ENCODE data around the gene CD8B2.

Gene CD8B2

DNA sequence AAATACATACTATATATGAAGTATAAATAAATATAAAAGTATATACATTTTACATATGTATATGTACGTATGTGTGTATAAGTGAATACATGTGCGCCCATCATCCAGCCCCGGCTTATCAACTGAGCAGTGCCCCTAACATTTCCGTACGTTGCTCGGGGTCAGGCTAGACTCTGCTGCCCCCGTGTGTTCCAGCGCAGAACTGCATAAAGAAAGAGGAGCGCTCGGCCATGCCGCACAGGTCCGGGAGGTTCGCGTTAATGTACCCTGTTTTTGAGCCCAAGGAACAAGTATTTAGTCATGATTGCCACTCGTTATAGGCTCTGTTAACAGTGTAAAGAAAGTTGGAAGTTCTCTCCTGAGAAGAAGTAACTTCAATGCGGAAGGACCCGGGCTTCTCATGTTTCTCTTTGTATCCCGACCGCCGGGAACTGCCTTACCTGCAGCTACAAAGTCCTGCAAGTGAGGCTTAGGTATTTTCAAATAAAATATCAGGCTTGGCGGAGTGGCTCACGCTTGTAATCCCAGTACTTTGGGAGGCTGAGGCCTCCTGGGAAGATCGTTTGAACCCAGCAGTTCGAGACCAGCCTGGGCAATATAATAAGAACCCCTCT is 55.7 kb downstream of the CD8B2 start:
- H3K4me1 ChIP-seq (ENCODE audit: control insufficient read depth, insufficient read depth, low read length) = no peaks in the 10 kb centered on the region
- H3K9me3 ChIP-seq (ENCODE audit: control insufficient read depth, insufficient read depth, low read depth, low read length) = no peaks in the 10 kb centered on the region
- POLR2A ChIA-PET = no interaction called here
- TF ChIP-seq ZNF416 (tag by site-specific recombination; IDR thresholded peaks at IDR 0.05) (no peak), ZIC2 (tag by site-specific recombination; IDR thresholded peaks at IDR 0.05) (no peak), ZNF426 (tag by site-specific recombination; IDR thresholded peaks at IDR 0.05) (no peak), ZNF501 (tag by site-specific recombination; IDR thresholded peaks at IDR 0.05) (no peak), CTCF (tag by site-specific recombination; IDR thresholded peaks at IDR 0.05) (peak; percentile 44), ZNF654 (tag by site-specific recombination; IDR thresholded peaks at IDR 0.05; ENCODE audit: low read depth) (peak; percentile 61)
- no peak overlapping the region for H3K27ac ChIP-seq (ENCODE audit: extremely low read depth, low read depth, low read length)
- no peak overlapping the region for H3K4me3 ChIP-seq (ENCODE audit: low read depth, low read length)
- CTCF ChIA-PET = interaction anchor here (0.6 to 2.7 kb wide), 12 partner anchors 11 to 1737 kb away, joined by 3 to 10 read pairs (median 3); no protein-coding TSS in a partner anchor
- H3K36me3 ChIP-seq (ENCODE audit: control insufficient read depth in 2 of 2, insufficient read depth in 1 of 2, low read length in 2 of 2) = no peaks in the 10 kb centered on the region

DNA sequence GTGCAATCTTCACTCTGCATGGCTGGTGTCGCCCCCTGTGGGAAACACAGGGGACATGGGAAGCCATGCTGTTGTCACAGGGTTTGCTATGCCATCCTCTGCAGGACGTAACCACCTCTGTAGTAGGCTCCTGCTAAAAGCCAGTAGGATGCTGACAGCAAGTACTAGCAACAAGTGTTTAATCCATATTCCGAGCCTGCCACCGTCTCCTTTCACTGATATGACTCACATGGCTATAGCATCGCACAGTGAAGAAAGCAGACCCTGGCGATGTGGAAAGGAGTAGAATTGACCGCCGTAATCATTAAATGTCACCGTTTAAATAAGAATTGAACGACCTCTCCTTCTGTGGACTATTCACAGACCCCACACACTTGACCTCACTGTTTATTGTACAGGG is 57.8 kb downstream of the CD8B2 start:
- Histone ChIP-seq H3K36me3 (ENCODE audit: control insufficient read depth in 2 of 2, insufficient read depth in 1 of 2, low read length in 2 of 2) (no peaks in the 10 kb centered on the region), H3K4me1 (ENCODE audit: control insufficient read depth, insufficient read depth, low read length) (no peaks in the 10 kb centered on the region), H3K27ac (ENCODE audit: extremely low read depth, low read depth, low read length) (no peak overlapping the region), H3K4me3 (ENCODE audit: low read depth, low read length) (no peak overlapping the region), H3K9me3 (ENCODE audit: control insufficient read depth, insufficient read depth, low read depth, low read length) (no peaks in the 10 kb centered on the region)
- TF ChIP-seq ZNF518A (tag by site-specific recombination; conservative IDR thresholded peaks at IDR 0.05; ENCODE audit: low read depth) (no peak), ZNF580 (tag by site-specific recombination; IDR thresholded peaks at IDR 0.05) (no peak), ZNF223 (tag by site-specific recombination; IDR thresholded peaks at IDR 0.05) (no peak), ZNF175 (tag by site-specific recombination; IDR thresholded peaks at IDR 0.05) (no peak), ZNF133 (tag by site-specific recombination; IDR thresholded peaks at IDR 0.05) (no peak), ZNF48 (tag by site-specific recombination; IDR thresholded peaks at IDR 0.05) (no peak), ZNF202 (tag by site-specific recombination; IDR thresholded peaks at IDR 0.05; ENCODE audit: borderline replicate concordance) (no peak), ZNF221 (tag by site-specific recombination; IDR thresholded peaks at IDR 0.05; ENCODE audit: borderline replicate concordance) (no peak)
- CTCF ChIA-PET = interaction anchor here (1.1 to 2.7 kb wide), 3 partner anchors 37 to 626 kb away, joined by 3 to 10 read pairs (median 7); no protein-coding TSS in a partner anchor
- POLR2A ChIA-PET = no interaction called here
